BLaER1 treated with 17β-estradiol and CSF1 and Interleukin-3, amounts not matched to agents 10 nM and 100 nM (cell line): Measurements from ENCODE around the gene SC5D.

Experiments
- H3K27ac ChIP-seq, 11 experiments: shearing (Covaris generic); formaldehyde crosslinking; 2 replicates each; pipeline ENCODE4 v1.8.1; 2022
- H3K27me3 ChIP-seq, 11 experiments: shearing (Covaris generic); formaldehyde crosslinking; 2 replicates each; pipeline ENCODE4 v1.8.1; 2022
- H3K36me3 ChIP-seq, 11 experiments: shearing (Covaris generic); formaldehyde crosslinking; 2 replicates each; pipeline ENCODE4 v1.8.1; 2022
- H3K4me1 ChIP-seq, 10 experiments: shearing (Covaris generic); formaldehyde crosslinking; 2 replicates each; pipeline ENCODE4 v1.8.1; 2022
- H3K4me2 ChIP-seq, 11 experiments: shearing (Covaris generic); formaldehyde crosslinking; 2 replicates each; pipeline ENCODE4 v1.8.1; 2022
- H3K4me3 ChIP-seq, 10 experiments: shearing (Covaris generic); formaldehyde crosslinking; 2 replicates each; pipeline ENCODE4 v1.8.1; 2022
- H3K9ac ChIP-seq, 11 experiments: shearing (Covaris generic); formaldehyde crosslinking; 2 replicates each; pipeline ENCODE4 v1.8.1; 2022
- H3K9me3 ChIP-seq, 11 experiments: shearing (Covaris generic); formaldehyde crosslinking; replicated peaks in 1 of 11; 2 replicates each; pipeline ENCODE4 v1.8.1; 2022
- H4K20me1 ChIP-seq, 11 experiments: shearing (Covaris generic); formaldehyde crosslinking; 2 replicates each; pipeline ENCODE4 v1.8.1; 2022
- Cebpa-rat ChIP-seq, 11 experiments: shearing (Covaris generic); IDR thresholded peaks; 2 replicates each; pipeline ENCODE4 v1.8.1; 2022

SC5D gene

GRCh38 chr11:121340032-121340580, 47.5 kb downstream of the SC5D start:
- H3K27me3 ChIP-seq, result no peaks in the 10 kb centered on the region
- H3K27ac ChIP-seq, result peak overlapping the region in 2 of 11 experiments; percentile 1 to 25; a peak in 1 of 22 replicates
- H3K4me2 ChIP-seq, result peak overlapping the region in 8 of 11 experiments; percentile 1 to 61 (median 38); a peak in 13 of 22 replicates
- TF ChIP-seq Cebpa-rat (IDR thresholded peaks at IDR 0.05), result no peak
- no peaks in the 10 kb centered on the region for H3K36me3 ChIP-seq
- H3K9ac ChIP-seq, result no peak overlapping the region
- no peak overlapping the region for H3K4me3 ChIP-seq
- no peaks in the 10 kb centered on the region for H3K9me3 ChIP-seq
- H4K20me1 ChIP-seq, result no peaks in the 10 kb centered on the region
- H3K4me1 ChIP-seq, result peaks cover 15 to 39% (median 27%) of the 10 kb centered on the region in 10 experiments

GRCh38 chr11:121341609-121342008, 49.0 kb downstream of the SC5D start:
- Histone ChIP-seq H3K4me3 (no peak overlapping the region), H3K27me3 (no peaks in the 10 kb centered on the region), H3K9me3 (no peaks in the 10 kb centered on the region), H3K4me2 (no peak overlapping the region), H3K27ac (no peak overlapping the region), H3K4me1 (peaks cover 4 to 28% (median 21%) of the 10 kb centered on the region in 10 experiments), H3K36me3 (no peaks in the 10 kb centered on the region), H3K9ac (no peak overlapping the region), H4K20me1 (no peaks in the 10 kb centered on the region)
- no peak for TF ChIP-seq Cebpa-rat (IDR thresholded peaks at IDR 0.05)

GRCh38 chr11:121344824-121345223, 52.3 kb downstream of the SC5D start:
- Histone ChIP-seq H3K4me1 (peaks cover 0 to 12% (median 8%) of the 10 kb centered on the region in 10 experiments; a peak in 14 of 20 replicates), H3K4me3 (no peak overlapping the region), H3K4me2 (no peak overlapping the region), H3K9ac (no peak overlapping the region), H3K9me3 (no peaks in the 10 kb centered on the region), H4K20me1 (no peaks in the 10 kb centered on the region), H3K36me3 (no peaks in the 10 kb centered on the region), H3K27me3 (no peaks in the 10 kb centered on the region), H3K27ac (no peak overlapping the region)
- no peak for TF ChIP-seq Cebpa-rat (IDR thresholded peaks at IDR 0.05)

- H4K20me1 ChIP-seq, result no peaks in the 10 kb centered on the region
- H3K4me2 ChIP-seq, result no peak overlapping the region
- TF ChIP-seq Cebpa-rat (IDR thresholded peaks at IDR 0.05), result no peak
- H3K4me1 ChIP-seq, result no peaks in the 10 kb centered on the region
- no peaks in the 10 kb centered on the region for H3K27me3 ChIP-seq
- no peak overlapping the region for H3K9ac ChIP-seq
- no peak overlapping the region for H3K4me3 ChIP-seq
- H3K9me3 ChIP-seq, result no peaks in the 10 kb centered on the region
- H3K36me3 ChIP-seq, result no peaks in the 10 kb centered on the region
- H3K27ac ChIP-seq, result no peak overlapping the region
Measured at GRCh38 chr11:121347094-121347493, 54.5 kb downstream of the SC5D start.

GRCh38 chr11:121347813-121348212, 55.2 kb downstream of the SC5D start:
- H3K9ac ChIP-seq, result no peak overlapping the region
- no peak overlapping the region for H3K27ac ChIP-seq
- no peaks in the 10 kb centered on the region for H3K27me3 ChIP-seq
- no peaks in the 10 kb centered on the region for H3K36me3 ChIP-seq
- H3K4me2 ChIP-seq, result no peak overlapping the region
- H3K4me3 ChIP-seq, result no peak overlapping the region
- no peaks in the 10 kb centered on the region for H3K9me3 ChIP-seq
- no peaks in the 10 kb centered on the region for H4K20me1 ChIP-seq
- no peak for TF ChIP-seq Cebpa-rat (IDR thresholded peaks at IDR 0.05)
- H3K4me1 ChIP-seq, result no peaks in the 10 kb centered on the region

- TF ChIP-seq Cebpa-rat (IDR thresholded peaks at IDR 0.05), result no peak
- Histone ChIP-seq H3K36me3 (no peaks in the 10 kb centered on the region), H3K4me3 (no peak overlapping the region), H3K4me2 (no peak overlapping the region), H3K27ac (no peak overlapping the region), H3K9ac (no peak overlapping the region), H4K20me1 (no peaks in the 10 kb centered on the region), H3K27me3 (no peaks in the 10 kb centered on the region), H3K9me3 (no peaks in the 10 kb centered on the region), H3K4me1 (no peaks in the 10 kb centered on the region)
Measured at GRCh38 chr11:121348220-121348875, 55.8 kb downstream of the SC5D start.

- H3K9ac ChIP-seq, result no peak overlapping the region
- no peak overlapping the region for H3K27ac ChIP-seq
- H3K4me1 ChIP-seq, result no peaks in the 10 kb centered on the region
- H3K9me3 ChIP-seq, result no peaks in the 10 kb centered on the region
- H3K4me3 ChIP-seq, result no peak overlapping the region
- no peaks in the 10 kb centered on the region for H3K36me3 ChIP-seq
- TF ChIP-seq Cebpa-rat (IDR thresholded peaks at IDR 0.05), result no peak
- no peaks in the 10 kb centered on the region for H3K27me3 ChIP-seq
- no peak overlapping the region for H3K4me2 ChIP-seq
- no peaks in the 10 kb centered on the region for H4K20me1 ChIP-seq
Measured at GRCh38 chr11:121349790-121350189, 57.2 kb downstream of the SC5D start.

- Histone ChIP-seq H3K4me2 (no peak overlapping the region), H3K9ac (no peak overlapping the region), H3K9me3 (no peaks in the 10 kb centered on the region), H3K27ac (no peak overlapping the region), H3K36me3 (no peaks in the 10 kb centered on the region), H3K27me3 (no peaks in the 10 kb centered on the region), H3K4me1 (no peaks in the 10 kb centered on the region), H4K20me1 (no peaks in the 10 kb centered on the region), H3K4me3 (no peak overlapping the region)
- peak in 9 of 11 experiments; percentile 11 to 88 (median 58); a peak in 11 of 22 replicates for TF ChIP-seq Cebpa-rat (IDR thresholded peaks at IDR 0.05)
Measured at GRCh38 chr11:121350314-121351082, 57.9 kb downstream of the SC5D start.

- H3K4me2 ChIP-seq, result no peak overlapping the region
- no peaks in the 10 kb centered on the region for H3K4me1 ChIP-seq
- no peak overlapping the region for H3K4me3 ChIP-seq
Measured at GRCh38 chr11:121351083-121351630, 58.6 kb downstream of the SC5D start.

More at GRCh38 chr11:121351083-121351630, 58.6 kb downstream of the SC5D start:
- no peak for TF ChIP-seq Cebpa-rat (IDR thresholded peaks at IDR 0.05)
- Histone ChIP-seq H3K9me3 (no peaks in the 10 kb centered on the region), H3K27ac (no peak overlapping the region), H3K27me3 (no peaks in the 10 kb centered on the region), H3K9ac (no peak overlapping the region), H4K20me1 (no peaks in the 10 kb centered on the region), H3K36me3 (no peaks in the 10 kb centered on the region)
